Endothelial cell of umbilical vein (primary cell): Measurements from ENCODE around the gene PLBD2. TPM values are rescaled to one million over a fixed set of nuclear protein-coding genes. Genes with fewer than 3 reads are reported as not detected.
A peak's percentile ranks its signal among the peaks of the same experiment; 100 is the strongest.

Experiments used
- BruUV-seq: library from RNA; stranded (reverse); fragments of 400-500 nt; replicated peaks from 2 replicates; lab custom pipeline; 2021; lab: Mats Ljungman, UMichigan
- CTCF ChIA-PET: fragments of 300-600, 350-600 bp; sonication (Branson Sonifier 250); formaldehyde crosslinking; loops from one replicate; lab custom pipeline; 2021; ENCODE audit warnings: antibody characterized with exemption, inconsistent platforms; lab: Charles Lee
- POLR2A ChIA-PET: fragments of 300-600, 350-600 bp; sonication (Branson Sonifier 250); formaldehyde crosslinking; loops from one replicate; lab custom pipeline; 2021; ENCODE audit warnings: antibody characterized with exemption, inconsistent platforms; lab: Charles Lee
- DNase-seq: peaks from one replicate; pipeline ENCODE4 v3.0.0-alpha.2; 2011; ENCODE audit warnings: low read depth, low spot score
- FAIRE-seq: peaks from 2 replicates; lab custom pipeline; 2011; peaks lifted over from hg19 to GRCh38; lab: Jason Lieb, UNC
- H2AFZ ChIP-seq: 2 replicates; pipeline ENCODE4 v1.6.0; 2012; ENCODE audit warnings: low read depth, low read length, control low read depth, inconsistent platforms
- H3K27ac ChIP-seq: 2 replicates; pipeline ENCODE4 v1.5.1; 2011; ENCODE audit warnings: low read depth, mild to moderate bottlenecking, control low read depth, low read length, moderate library complexity; ENCODE audit not compliant: insufficient read depth
- H3K27me3 ChIP-seq, 2 experiments: 2 replicates each; pipeline versions ENCODE4 v1.6.0 to v1.6.1; 2011; ENCODE audit warnings: low read length in 2 of 2, mixed read lengths in 1 of 2; ENCODE audit not compliant: control insufficient read depth in 2 of 2, insufficient read depth in 2 of 2
- H3K36me3 ChIP-seq, 2 experiments: 2 replicates in 1 of 2; 3 replicates in 1 of 2; pipeline ENCODE4 v1.5.1; 2011; ENCODE audit warnings: low read length in 2 of 2, mild to moderate bottlenecking in 1 of 2, moderate library complexity in 1 of 2; ENCODE audit not compliant: control insufficient read depth in 2 of 2, insufficient read depth in 2 of 2; ENCODE audit errors: extremely low read depth in 1 of 2
- H3K4me1 ChIP-seq: 3 replicates; pipeline ENCODE4 v1.5.1; 2011; ENCODE audit warnings: mild to moderate bottlenecking, low read length; ENCODE audit not compliant: control insufficient read depth, insufficient read depth; ENCODE audit errors: extremely low read depth
- H3K4me2 ChIP-seq: 2 replicates; pipeline ENCODE4 v1.6.1; 2011; ENCODE audit warnings: low read length, control low read depth, mixed read lengths; ENCODE audit not compliant: insufficient read depth
- H3K4me3 ChIP-seq, 3 experiments: fragments of 200-600 bp in 1 of 3; sonication (generic), shearing (Covaris generic) in 1 of 3; replicated peaks in 1 of 3; 2 replicates each; pipeline ENCODE4 v1.5.1; 2011 to 2016; ENCODE audit warnings: control low read depth in 3 of 3, low read length in 3 of 3, mild to moderate bottlenecking in 2 of 3, inconsistent platforms in 1 of 3, low read depth in 1 of 3, moderate library complexity in 1 of 3; ENCODE audit not compliant: insufficient read depth in 1 of 3
- H3K79me2 ChIP-seq: 2 replicates; pipeline ENCODE4 v1.6.0; 2012; ENCODE audit warnings: low read length, inconsistent platforms; ENCODE audit not compliant: control insufficient read depth, insufficient read depth
- H3K9ac ChIP-seq: replicated peaks from 2 replicates; pipeline ENCODE3; 2011; ENCODE audit warnings: low read length, control low read depth; ENCODE audit not compliant: insufficient read depth; ENCODE audit errors: extremely low read depth
- H3K9me1 ChIP-seq: replicated peaks from 3 replicates; pipeline ENCODE4 v1.6.0; 2011; ENCODE audit warnings: mild to moderate bottlenecking, low read length; ENCODE audit not compliant: control insufficient read depth, insufficient read depth; ENCODE audit errors: extremely low read depth
- H3K9me3 ChIP-seq: replicated peaks from 2 replicates; pipeline ENCODE4 v1.5.1; 2012; ENCODE audit warnings: low read length, inconsistent platforms; ENCODE audit not compliant: control insufficient read depth, insufficient read depth
- H4K20me1 ChIP-seq: replicated peaks from 2 replicates; pipeline ENCODE3; 2011; ENCODE audit warnings: mild to moderate bottlenecking, low read length; ENCODE audit not compliant: control insufficient read depth, insufficient read depth; ENCODE audit errors: extremely low read depth
- CTCF ChIP-seq, 2 donors: IDR thresholded peaks; 1 replicate in 1 of 2; 2 replicates in 1 of 2; pipeline ENCODE4 v1.5.1; 2011; ENCODE audit warnings: low read length in 2 of 2, mild to moderate bottlenecking in 2 of 2, moderate library complexity in 2 of 2, control low read depth in 1 of 2, inconsistent platforms in 1 of 2, low read depth in 1 of 2; ENCODE audit not compliant: insufficient read depth in 1 of 2; ENCODE audit errors: extremely low read depth in 1 of 2
- EZH2 ChIP-seq: IDR thresholded peaks from 2 replicates; pipeline ENCODE4 v1.6.1; 2012; ENCODE audit warnings: borderline replicate concordance, low read depth, mild to moderate bottlenecking, moderate library complexity, low read length, inconsistent platforms; ENCODE audit not compliant: severe bottlenecking
- GATA2 ChIP-seq: IDR thresholded peaks from 2 replicates; pipeline ENCODE4 v1.7.0; 2011; ENCODE audit warnings: low read depth, mild to moderate bottlenecking, moderate library complexity, mixed read lengths, low read length; ENCODE audit not compliant: insufficient read length, insufficient read depth
- JUN ChIP-seq: IDR thresholded peaks from 2 replicates; pipeline ENCODE4 v1.6.1; 2011; ENCODE audit warnings: borderline replicate concordance, low read depth; ENCODE audit not compliant: insufficient read length, insufficient read depth
- MAX ChIP-seq: IDR thresholded peaks from 2 replicates; pipeline ENCODE4 v1.6.1; 2011; ENCODE audit not compliant: insufficient read depth, insufficient read length
- MYC ChIP-seq: IDR thresholded peaks from one replicate; pipeline ENCODE4 v1.6.1; 2011; ENCODE audit warnings: mild to moderate bottlenecking, low read depth, low read length
- POLR2AphosphoS5 ChIP-seq: IDR thresholded peaks from 2 replicates; pipeline ENCODE4 v1.6.1; 2012; ENCODE audit warnings: low read depth, mild to moderate bottlenecking, control low read depth, low read length, moderate library complexity; ENCODE audit not compliant: insufficient read depth
- dilution Hi-C: fragments of 300-500 bp; cut with MboI; formaldehyde crosslinking; loops from one replicate; pipeline ENCODE4 v1.15.0; 2019; ENCODE audit warnings: low sequenced_read_pairs; ENCODE audit not compliant: extremely low pct_ligation_motif_present
- intact Hi-C: fragments of 100-400 bp; cut with micrococcal nuclease; formaldehyde crosslinking; loops from one replicate; pipeline ENCODE4 v1.10.0; 2022
- polyA plus RNA-seq, 4 experiments: library from polyadenylated mRNA; depleted of rRNA in 3 of 4; stranded (reverse) in 3 of 4; unstranded in 1 of 4; fragments of >200 nt; gene quantifications; 2 replicates each; pipeline versions ENCODE4 v1.2.1 to v1.2.3, GENCODE V29; 2011 to 2012; ENCODE audit warnings: missing spikeins in 1 of 4
- total RNA-seq: library from RNA; stranded (reverse); gene quantifications from 2 replicates; pipeline ENCODE4 v1.2.3, GENCODE V29; 2021

PLBD2 gene
- total and polyA plus RNA-seq, 2 donors (not counting 3 experiments of a cell fraction or from before 2014, with no cell fraction given), result 24.4 to 46.8 TPM

GRCh38 chr12:113422886-113423669 lies 64.7 kb downstream of the PLBD2 start:
- intact Hi-C loops, result loop anchor here (1.0 kb wide), 1 partner anchor 65 kb away; the partner anchor contains the start of gene PLBD2
- Histone ChIP-seq H3K9ac (peak overlapping the region; percentile 73), H3K27me3 (no peaks in the 10 kb centered on the region), H3K36me3 (no peaks in the 10 kb centered on the region), H2AFZ (no peak overlapping the region), H3K79me2 (no peaks in the 10 kb centered on the region), H3K9me1 (no peaks in the 10 kb centered on the region), H3K9me3 (no peaks in the 10 kb centered on the region), H3K27ac (no peak overlapping the region), H3K4me2 (peak overlapping the region; percentile 90), H3K4me1 (peaks cover 7% of the 10 kb centered on the region), H3K4me3 (peak overlapping the region in 2 of 3 experiments; percentile 51 to 52), H4K20me1 (no peaks in the 10 kb centered on the region)
- ChIA-PET CTCF (interaction anchor here (0.7 to 2.8 kb wide), 8 partner anchors 15 to 226 kb away, joined by 3 to 42 read pairs (median 3); partner anchors contain the start of genes SDS and SLC8B1), POLR2A (no interaction called here)
- no peak for DNase-seq
- dilution Hi-C loops, result no loop called here
- TF ChIP-seq EZH2 (no peak), GATA2 (no peak), MAX (no peak), MYC (no peak), JUN (no peak), CTCF (IDR thresholded peaks at IDR 0.05; ENCODE audit: extremely low read depth in 1 of 2, insufficient read depth in 1 of 2, low read depth in 1 of 2, low read length in 2 of 2) (no peak), POLR2AphosphoS5 (no peak)
- FAIRE-seq, result no peak
- TSS peak; percentile 19 for BruUV-seq
